Prostate gland (tissue), 2 donors: ENCODE data around the gene KCNQ5.

Experiments used
- CTCF ChIP-seq, 4 experiments: fragments of 200-600 bp in 2 of 4; fragments of 450-650 bp in 2 of 4; sonication (generic) in 2 of 4; IDR thresholded peaks; 1 replicate in 3 of 4; 2 replicates in 1 of 4; pipeline ENCODE4 v1.5.1; 2016 to 2019; ENCODE audit warnings: antibody characterized with exemption in 4 of 4, mild to moderate bottlenecking in 2 of 4, moderate library complexity in 2 of 4
- POLR2A ChIP-seq: fragments of 450-650 bp; IDR thresholded peaks from one replicate; pipeline ENCODE4 v1.6.1; 2016; ENCODE audit warnings: antibody characterized with exemption, mild to moderate bottlenecking

GRCh38 chr6:72835749-72836148 lies 213.9 kb downstream of the KCNQ5 start:
- TF ChIP-seq CTCF (IDR thresholded peaks at IDR 0.05) (no peak), POLR2A (no peak)
